Measurements from ENCODE around the gene SLC8A1. TPM values are rescaled to one million over a fixed set of nuclear protein-coding genes. Genes with fewer than 3 reads are reported as not detected.

SLC8A1 gene
- total RNA-seq, 1 donor from 2014 or later = 1.9 TPM

GRCh38 chr2:40304340-40304739, 147.6 kb downstream of the SLC8A1 start:
- H3K27ac Mint-ChIP-seq (ENCODE audit: unreplicated experiment) = no peak overlapping the region
- H3K4me1 Mint-ChIP-seq (ENCODE audit: low read depth, unreplicated experiment) = no peaks in the 10 kb centered on the region
- no peaks in the 10 kb centered on the region for H3K36me3 Mint-ChIP-seq (ENCODE audit: unreplicated experiment)
- no peak for DNase-seq
- H3K9me3 Mint-ChIP-seq (ENCODE audit: unreplicated experiment) = peaks cover 2% of the 10 kb centered on the region
- TF ChIP-seq CTCF (IDR thresholded peaks at IDR 0.05; ENCODE audit: partially characterized antibody, unreplicated experiment) = no peak
- no peak overlapping the region for H3K4me3 Mint-ChIP-seq (ENCODE audit: unreplicated experiment)
- no peaks in the 10 kb centered on the region for H3K27me3 Mint-ChIP-seq (ENCODE audit: unreplicated experiment)

- H3K36me3 Mint-ChIP-seq (ENCODE audit: unreplicated experiment) = no peaks in the 10 kb centered on the region
- no peaks in the 10 kb centered on the region for H3K27me3 Mint-ChIP-seq (ENCODE audit: unreplicated experiment)
- H3K27ac Mint-ChIP-seq (ENCODE audit: unreplicated experiment) = no peak overlapping the region
- TF ChIP-seq CTCF (IDR thresholded peaks at IDR 0.05; ENCODE audit: partially characterized antibody, unreplicated experiment) = no peak
- H3K4me1 Mint-ChIP-seq (ENCODE audit: low read depth, unreplicated experiment) = no peaks in the 10 kb centered on the region
- DNase-seq = no peak
- H3K9me3 Mint-ChIP-seq (ENCODE audit: unreplicated experiment) = peaks cover 2% of the 10 kb centered on the region
- H3K4me3 Mint-ChIP-seq (ENCODE audit: unreplicated experiment) = no peak overlapping the region
Observed at GRCh38 chr2:40303746-40304145, 148.1 kb downstream of the SLC8A1 start.

- TF ChIP-seq CTCF (IDR thresholded peaks at IDR 0.05; ENCODE audit: partially characterized antibody, unreplicated experiment) = no peak
- no peak for DNase-seq
- Mint-ChIP-seq H3K4me1 (ENCODE audit: low read depth, unreplicated experiment) (no peaks in the 10 kb centered on the region), H3K27me3 (ENCODE audit: unreplicated experiment) (no peaks in the 10 kb centered on the region), H3K4me3 (ENCODE audit: unreplicated experiment) (no peak overlapping the region), H3K9me3 (ENCODE audit: unreplicated experiment) (peaks cover 2% of the 10 kb centered on the region), H3K36me3 (ENCODE audit: unreplicated experiment) (no peaks in the 10 kb centered on the region), H3K27ac (ENCODE audit: unreplicated experiment) (no peak overlapping the region)
Observed at GRCh38 chr2:40302751-40303325, 149.1 kb downstream of the SLC8A1 start.

GRCh38 chr2:40300391-40300790, 151.5 kb downstream of the SLC8A1 start:
- no peaks in the 10 kb centered on the region for H3K36me3 Mint-ChIP-seq (ENCODE audit: unreplicated experiment)
- DNase-seq = no peak
- no peak overlapping the region for H3K4me3 Mint-ChIP-seq (ENCODE audit: unreplicated experiment)
- no peak overlapping the region for H3K27ac Mint-ChIP-seq (ENCODE audit: unreplicated experiment)
- no peaks in the 10 kb centered on the region for H3K27me3 Mint-ChIP-seq (ENCODE audit: unreplicated experiment)
- no peaks in the 10 kb centered on the region for H3K4me1 Mint-ChIP-seq (ENCODE audit: low read depth, unreplicated experiment)
- H3K9me3 Mint-ChIP-seq (ENCODE audit: unreplicated experiment) = peaks cover 2% of the 10 kb centered on the region
- TF ChIP-seq CTCF (IDR thresholded peaks at IDR 0.05; ENCODE audit: partially characterized antibody, unreplicated experiment) = no peak

GRCh38 chr2:40299781-40300180, 152.1 kb downstream of the SLC8A1 start:
- no peak for DNase-seq
- Mint-ChIP-seq H3K27me3 (ENCODE audit: unreplicated experiment) (no peaks in the 10 kb centered on the region), H3K4me3 (ENCODE audit: unreplicated experiment) (no peak overlapping the region), H3K9me3 (ENCODE audit: unreplicated experiment) (peaks cover 2% of the 10 kb centered on the region), H3K4me1 (ENCODE audit: low read depth, unreplicated experiment) (no peaks in the 10 kb centered on the region), H3K36me3 (ENCODE audit: unreplicated experiment) (no peaks in the 10 kb centered on the region), H3K27ac (ENCODE audit: unreplicated experiment) (no peak overlapping the region)
- TF ChIP-seq CTCF (IDR thresholded peaks at IDR 0.05; ENCODE audit: partially characterized antibody, unreplicated experiment) = no peak
